GM21528 (cell line): ENCODE data around the gene TCEA3.
"Not testable (repeated sequence)": the region's sequence is repeated elsewhere in the genome, so short reads cannot be mapped to it uniquely, and the experiment has no call there.

Experiments
- ATAC-seq: cut with Tn5 transposase; IDR thresholded peaks from one replicate; pipeline ENCODE4 v1.9.1; 2021; ENCODE audit warnings: mild to moderate bottlenecking, moderate library complexity; ENCODE audit not compliant: unreplicated experiment, low FRiP score

TCEA3 gene

GRCh38 chr1:23395154-23395724 lies 29.3 kb downstream of the TCEA3 start:
- ATAC-seq = no peak

GRCh38 chr1:23394684-23395083 lies 29.9 kb downstream of the TCEA3 start:
- ATAC-seq = no peak

GRCh38 chr1:23394181-23394580 lies 30.4 kb downstream of the TCEA3 start:
- no peak for ATAC-seq

- ATAC-seq = no peak
Observed at GRCh38 chr1:23393706-23394105, 30.8 kb downstream of the TCEA3 start.

- ATAC-seq = no peak
Observed at GRCh38 chr1:23392125-23392855, 32.3 kb downstream of the TCEA3 start.

GRCh38 chr1:23389837-23390321 lies 34.7 kb downstream of the TCEA3 start:
- no peak for ATAC-seq

GRCh38 chr1:23387494-23387893 lies 37.1 kb downstream of the TCEA3 start:
- ATAC-seq = no peak

GRCh38 chr1:23385119-23385621 lies 39.4 kb downstream of the TCEA3 start:
- no peak for ATAC-seq

GRCh38 chr1:23384312-23385058 lies 40.1 kb downstream of the TCEA3 start:
- ATAC-seq = no peak

GRCh38 chr1:23383577-23384311 lies 40.8 kb downstream of the TCEA3 start:
- ATAC-seq = no peak

- ATAC-seq = no peak
Observed at GRCh38 chr1:23381233-23381885, 43.2 kb downstream of the TCEA3 start.

GRCh38 chr1:23380719-23381118 lies 43.8 kb downstream of the TCEA3 start:
- ATAC-seq = no peak

GRCh38 chr1:23380236-23380635 lies 44.3 kb downstream of the TCEA3 start:
- ATAC-seq = not testable (repeated sequence)

GRCh38 chr1:23376890-23377811 lies 47.4 kb downstream of the TCEA3 start:
- ATAC-seq = no peak

GRCh38 chr1:23374079-23374735 lies 50.3 kb downstream of the TCEA3 start:
- not testable (repeated sequence) for ATAC-seq

GRCh38 chr1:23371987-23372880 lies 52.3 kb downstream of the TCEA3 start:
- ATAC-seq = no peak
